HG03196 (cell line): Measurements from ENCODE around the gene ZBP1.

Experiments used
- ATAC-seq: cut with Tn5 transposase; IDR thresholded peaks from one replicate; pipeline ENCODE4 v1.9.1; 2021; ENCODE audit not compliant: unreplicated experiment

Gene ZBP1

DNA sequence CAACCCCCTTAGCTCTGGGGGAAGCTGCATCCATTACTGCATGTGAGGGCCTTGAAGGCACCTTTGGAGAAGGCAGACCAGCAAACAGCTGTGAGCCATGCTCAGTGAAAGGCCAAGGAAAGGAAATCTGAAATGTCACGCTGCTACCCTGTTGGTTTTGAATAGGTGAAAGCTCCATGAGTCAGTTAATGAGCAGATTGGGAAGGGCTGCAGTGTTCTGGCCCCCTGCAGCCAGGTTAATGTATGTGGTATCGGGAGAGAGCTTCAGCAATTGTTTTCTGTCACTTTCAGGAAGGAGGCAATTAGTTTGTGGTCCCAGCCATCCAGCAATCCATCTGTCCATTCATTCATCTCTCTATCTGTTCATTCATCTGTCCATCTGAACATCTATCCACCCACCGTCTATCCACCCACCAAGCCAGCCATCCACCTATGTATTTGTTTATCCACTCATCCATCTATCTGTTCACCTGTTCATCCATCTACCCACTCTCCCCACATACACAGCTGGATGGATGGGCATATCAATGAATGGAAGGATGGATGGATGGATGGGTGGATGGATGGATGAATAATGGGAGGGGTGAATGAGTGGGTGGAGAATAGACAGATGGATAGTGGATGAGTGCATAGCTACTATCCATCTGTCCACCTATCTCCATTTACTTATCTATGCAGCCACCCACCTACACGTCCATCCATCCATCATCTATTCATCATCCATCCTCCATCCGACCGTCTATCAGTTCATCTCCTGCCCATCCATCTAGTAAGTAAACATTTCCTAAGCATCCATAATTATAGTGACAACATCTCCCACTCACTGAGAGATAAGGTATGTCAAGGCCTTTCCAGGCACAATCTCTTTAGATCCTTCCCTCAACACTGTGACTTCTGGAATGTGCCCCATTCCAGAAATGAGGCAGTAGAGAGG, 43.3 kb downstream of the ZBP1 start:
- ATAC-seq, result no peak

- ATAC-seq, result no peak
Observed at GRCh38 chr20:57576002-57576401, 44.2 kb downstream of the ZBP1 start.

GRCh38 chr20:57574954-57575353, 45.3 kb downstream of the ZBP1 start:
- no peak for ATAC-seq

DNA sequence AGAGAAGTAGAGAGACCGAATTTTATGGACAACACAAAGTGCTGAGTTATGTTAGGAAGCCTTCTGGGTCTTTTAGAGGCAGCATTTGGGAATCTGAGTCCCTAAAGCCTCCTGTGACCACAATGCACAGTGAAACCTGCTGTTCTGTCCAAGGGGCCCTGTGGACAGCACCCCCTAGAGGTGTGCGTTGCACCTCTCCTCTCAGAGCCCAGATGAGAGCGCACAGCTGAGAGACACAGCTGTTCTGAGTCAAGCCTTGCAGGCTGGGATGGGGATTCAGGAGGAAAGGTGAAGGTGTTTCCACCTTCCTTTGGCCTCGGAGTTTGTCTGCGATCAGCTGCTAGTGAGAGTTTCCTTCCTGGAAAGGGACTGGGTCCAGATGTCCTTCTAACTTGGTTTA, 46.3 kb downstream of the ZBP1 start:
- ATAC-seq, result no peak

- ATAC-seq, result no peak
Observed at GRCh38 chr20:57573242-57573641, 47.0 kb downstream of the ZBP1 start.

GRCh38 chr20:57571782-57572416, 48.3 kb downstream of the ZBP1 start:
- ATAC-seq, result no peak

- ATAC-seq, result no peak
Observed at GRCh38 chr20:57570920-57571319, 49.3 kb downstream of the ZBP1 start.

- ATAC-seq, result no peak
Observed at GRCh38 chr20:57570145-57570850, 49.9 kb downstream of the ZBP1 start.

DNA sequence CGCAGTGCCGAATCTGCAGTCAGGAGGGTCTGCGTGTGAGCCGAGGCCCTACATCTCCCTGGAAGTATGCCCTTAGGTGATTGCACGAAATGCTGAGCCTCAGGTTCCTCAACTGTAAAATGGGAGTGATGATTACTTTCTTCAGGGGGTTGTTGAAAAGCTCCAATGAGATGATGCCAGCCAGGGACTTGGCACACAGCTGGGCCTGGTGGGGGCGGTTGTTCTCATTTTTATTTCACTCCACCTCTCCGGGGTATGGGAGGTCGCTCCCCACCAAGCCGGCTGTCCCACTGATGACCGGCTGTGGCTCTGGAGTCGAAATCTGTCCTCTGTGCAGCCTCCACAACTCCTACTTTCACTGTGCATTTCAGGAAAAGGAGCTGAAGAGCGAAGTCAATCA, 51.3 kb downstream of the ZBP1 start:
- ATAC-seq, result no peak

DNA sequence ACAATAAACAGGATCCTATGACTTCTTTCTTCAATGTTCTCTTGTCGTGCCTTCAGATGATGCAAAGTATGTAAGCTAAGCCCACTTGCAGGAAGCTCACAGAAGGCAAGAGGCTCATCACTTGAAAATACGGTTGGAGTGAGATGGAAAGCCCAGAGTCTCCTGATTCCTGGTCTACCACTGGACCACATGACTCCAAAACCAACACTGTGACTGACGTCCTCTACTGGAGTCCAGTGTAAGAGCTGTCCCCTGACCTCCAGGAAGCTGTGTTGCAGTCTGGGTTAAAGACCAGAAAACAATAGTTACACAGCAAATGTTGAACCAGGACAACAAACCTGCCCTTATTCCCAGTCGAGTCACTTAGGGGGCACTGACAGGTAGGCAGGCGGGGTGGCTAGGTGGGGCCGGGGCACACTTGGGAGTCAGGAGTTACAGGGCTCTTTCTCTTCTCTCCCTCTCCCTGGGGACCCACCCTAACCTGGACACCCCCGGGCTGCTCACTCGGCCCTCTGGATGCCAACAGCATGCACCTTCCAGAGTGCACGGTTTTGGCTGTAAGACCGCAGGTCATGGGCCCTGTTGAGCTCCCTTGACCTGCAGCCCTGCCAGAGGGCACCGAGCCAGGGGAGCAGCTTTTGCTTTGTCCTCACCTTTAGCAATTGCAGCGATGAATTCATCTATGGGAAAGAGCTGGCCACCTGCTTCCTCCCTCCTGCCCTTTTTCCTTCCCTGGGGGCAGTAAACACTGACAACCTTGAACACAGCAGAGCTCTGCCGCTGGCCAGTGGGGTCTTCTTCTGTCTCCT, 51.9 kb downstream of the ZBP1 start:
- ATAC-seq, result no peak

DNA sequence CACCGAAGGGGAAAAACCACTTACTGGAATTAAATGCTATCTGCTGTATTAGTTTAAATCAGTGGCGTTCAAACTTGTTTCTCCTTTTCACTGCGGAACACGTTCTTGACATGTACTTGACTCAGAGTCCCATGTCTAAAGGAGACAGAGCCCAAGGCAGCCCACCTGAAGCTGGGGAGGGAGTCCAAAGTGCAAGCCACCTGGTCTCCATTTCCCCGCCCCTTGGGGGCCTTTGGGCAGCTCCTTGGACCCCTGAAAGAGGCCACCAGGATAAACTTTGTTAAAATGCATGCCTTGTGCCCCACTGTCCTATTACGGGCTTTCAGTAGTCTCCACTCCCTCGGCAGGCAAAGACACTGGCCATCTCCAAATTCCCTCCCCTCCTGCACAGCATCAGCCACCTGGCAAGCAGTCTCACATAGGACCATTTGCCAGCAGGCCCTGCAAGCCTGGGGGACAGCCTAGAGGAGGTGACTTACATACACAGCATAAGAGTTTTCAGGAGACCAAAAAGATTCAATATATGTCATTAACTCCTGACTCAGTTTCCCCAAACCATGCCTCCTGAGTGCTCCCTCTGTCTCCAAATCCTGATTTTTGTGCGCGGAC, 52.7 kb downstream of the ZBP1 start:
- ATAC-seq, result no peak

DNA sequence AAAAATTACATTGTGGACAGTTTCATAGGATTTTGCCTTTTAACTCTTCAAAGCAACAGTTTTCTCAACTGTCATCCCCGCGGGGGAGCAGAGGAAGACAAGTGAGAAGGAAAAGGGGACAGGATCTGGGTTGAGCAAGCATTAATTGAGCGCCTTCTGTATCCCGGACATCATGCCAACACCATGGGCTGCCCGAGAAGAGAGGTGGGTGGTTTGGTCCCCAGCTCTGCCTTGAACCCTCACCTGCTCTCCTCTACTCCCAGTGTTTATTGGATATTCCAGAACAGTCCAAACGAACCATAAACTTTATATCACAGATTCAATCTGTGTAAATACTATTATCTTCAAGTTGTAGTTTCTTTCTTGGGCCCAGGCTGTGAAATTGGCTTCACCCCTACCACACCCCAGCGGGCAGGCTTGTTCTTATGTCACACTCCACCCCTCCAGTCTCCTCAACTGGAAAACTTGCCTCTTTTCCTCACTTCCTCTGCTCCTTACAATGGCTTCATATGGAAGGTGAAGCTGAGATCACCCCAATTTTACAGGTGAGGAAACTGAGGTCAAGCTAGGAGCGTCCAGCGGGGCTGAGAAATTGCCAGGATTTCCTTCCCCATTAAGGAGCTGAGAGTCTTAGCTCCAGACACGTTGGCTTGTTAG, 53.3 kb downstream of the ZBP1 start:
- no peak for ATAC-seq

DNA sequence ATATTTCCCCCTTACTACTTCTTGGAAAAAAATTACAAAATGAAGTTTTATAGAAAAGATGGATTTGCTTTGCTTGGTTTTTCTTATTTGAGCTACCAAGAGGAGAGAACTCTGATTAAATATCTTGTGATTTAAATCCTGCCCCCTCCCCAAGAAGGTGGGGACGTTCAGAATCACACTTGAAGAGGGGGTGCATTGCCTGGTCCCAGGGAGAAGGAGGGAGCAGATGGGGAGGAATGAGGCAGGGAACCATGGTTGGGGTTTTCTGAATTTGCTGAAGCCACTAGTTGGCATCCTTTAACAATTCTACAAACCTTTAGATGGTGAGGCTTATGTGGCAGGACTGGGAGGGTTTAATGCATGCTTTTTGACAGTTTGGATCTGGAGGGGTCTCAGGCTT, 53.8 kb downstream of the ZBP1 start:
- no peak for ATAC-seq

- ATAC-seq, result no peak
Observed at GRCh38 chr20:57564951-57565642, 55.1 kb downstream of the ZBP1 start.

DNA sequence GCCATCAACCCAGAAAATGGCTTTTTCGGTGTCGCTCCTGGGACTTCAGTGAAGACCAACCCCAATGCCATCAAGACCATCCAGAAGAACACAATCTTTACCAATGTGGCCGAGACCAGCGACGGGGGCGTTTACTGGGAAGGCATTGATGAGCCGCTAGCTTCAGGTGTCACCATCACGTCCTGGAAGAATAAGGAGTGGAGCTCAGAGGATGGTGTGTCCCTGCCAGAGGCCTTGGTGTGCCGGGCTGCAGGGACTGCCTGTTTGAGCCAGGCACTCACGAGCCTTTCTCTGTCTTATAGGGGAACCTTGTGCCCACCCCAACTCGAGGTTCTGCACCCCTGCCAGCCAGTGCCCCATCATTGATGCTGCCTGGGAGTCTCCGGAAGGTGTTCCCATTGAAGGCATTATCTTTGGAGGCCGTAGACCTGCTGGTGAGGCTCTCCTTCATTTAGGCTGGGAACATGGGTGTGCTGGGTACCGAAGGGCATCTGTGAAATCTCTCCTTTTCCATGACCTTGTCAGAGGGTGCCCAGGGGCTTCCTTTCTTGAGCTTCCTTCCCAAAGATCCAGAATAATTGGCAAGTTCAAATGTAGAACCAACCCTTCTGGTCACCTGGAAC, 55.9 kb downstream of the ZBP1 start:
- no peak for ATAC-seq

DNA sequence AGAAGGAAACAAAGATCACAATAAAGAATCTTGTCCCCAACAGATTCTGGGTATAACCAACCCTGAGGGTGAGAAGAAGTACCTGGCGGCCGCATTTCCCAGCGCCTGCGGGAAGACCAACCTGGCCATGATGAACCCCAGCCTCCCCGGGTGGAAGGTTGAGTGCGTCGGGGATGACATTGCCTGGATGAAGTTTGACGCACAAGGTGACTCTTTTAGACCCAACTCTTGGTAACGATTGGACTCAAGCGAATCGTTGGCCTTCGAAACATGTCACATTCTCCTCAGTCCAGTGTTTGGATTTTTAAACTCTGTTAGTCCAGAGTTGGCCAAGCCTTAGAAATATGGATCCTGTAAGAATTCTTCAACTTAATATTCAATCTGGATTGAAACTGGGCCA, 56.7 kb downstream of the ZBP1 start:
- ATAC-seq, result no peak

GRCh38 chr20:57562541-57563465, 57.4 kb downstream of the ZBP1 start:
- ATAC-seq, result no peak
